ENCODE results near the gene SHTN1. TPM values are rescaled to one million over a fixed set of nuclear protein-coding genes. Genes with fewer than 3 reads are reported as not detected.

SHTN1 gene
- total and polyA plus RNA-seq, 2 donors (not counting 3 experiments of a cell fraction or from before 2014, with no cell fraction given): 4.8 to 36.5 TPM

GRCh38 chr10:116868198-116868676, 136.8 kb downstream of the SHTN1 start:
- no peak for DNase-seq (ENCODE audit: low read depth, low spot score)
- CTCF ChIA-PET: no interaction called here
- H3K9me1 ChIP-seq (replicated peaks; ENCODE audit: control insufficient read depth, extremely low read depth, insufficient read depth, low read length): no peaks in the 10 kb centered on the region
- POLR2A ChIA-PET: no interaction called here
- H4K20me1 ChIP-seq (replicated peaks; ENCODE audit: control insufficient read depth, extremely low read depth, insufficient read depth, low read length): no peaks in the 10 kb centered on the region
- intact Hi-C loops (cut with micrococcal nuclease): no loop called here
- H3K36me3 ChIP-seq (ENCODE audit: control insufficient read depth in 2 of 2, extremely low read depth in 1 of 2, insufficient read depth in 2 of 2, low read length in 2 of 2): no peaks in the 10 kb centered on the region
- no peak overlapping the region for H3K27ac ChIP-seq (ENCODE audit: insufficient read depth, low read depth, low read length)
- H3K27me3 ChIP-seq (ENCODE audit: control insufficient read depth in 2 of 2, insufficient read depth in 2 of 2, low read length in 2 of 2): peaks cover 3 to 5% of the 10 kb centered on the region in 2 experiments
- BruUV-seq (replicated peaks): no TSS peak
- H2AFZ ChIP-seq (ENCODE audit: low read depth, low read length): no peak overlapping the region
- H3K4me1 ChIP-seq (ENCODE audit: control insufficient read depth, extremely low read depth, insufficient read depth, low read length): no peaks in the 10 kb centered on the region
- no peak overlapping the region for H3K4me3 ChIP-seq (replicated peaks in 1 of 3; ENCODE audit: insufficient read depth in 1 of 3, low read depth in 1 of 3, low read length in 3 of 3)
- dilution Hi-C loops (cut with MboI; ENCODE audit: extremely low pct_ligation_motif_present, low sequenced_read_pairs): no loop called here
- no peak for TF ChIP-seq EZH2 (IDR thresholded peaks at IDR 0.05; ENCODE audit: borderline replicate concordance, low read depth, low read length, severe bottlenecking)
- no peak for TF ChIP-seq FOS (IDR thresholded peaks at IDR 0.05; ENCODE audit: borderline replicate concordance, insufficient read depth, low read length)
- no peak for TF ChIP-seq MAX (IDR thresholded peaks at IDR 0.05; ENCODE audit: insufficient read depth, insufficient read length)
- no peak for TF ChIP-seq GATA2 (IDR thresholded peaks at IDR 0.05; ENCODE audit: insufficient read depth, insufficient read length, low read depth, low read length)
- TF ChIP-seq CTCF (IDR thresholded peaks at IDR 0.05; ENCODE audit: extremely low read depth in 1 of 2, insufficient read depth in 1 of 2, low read depth in 1 of 2, low read length in 2 of 2): no peak
- TF ChIP-seq JUN (IDR thresholded peaks at IDR 0.05; ENCODE audit: borderline replicate concordance, insufficient read depth, insufficient read length, low read depth): no peak
- TF ChIP-seq POLR2AphosphoS5 (IDR thresholded peaks at IDR 0.05; ENCODE audit: insufficient read depth, low read depth, low read length): no peak
- no peak for TF ChIP-seq POLR2A (IDR thresholded peaks at IDR 0.05; ENCODE audit: low read depth, low read length)
- TF ChIP-seq MYC (IDR thresholded peaks at IDR 0.05; ENCODE audit: low read depth, low read length): no peak
- FAIRE-seq: no peak
- H3K79me2 ChIP-seq (ENCODE audit: control insufficient read depth, insufficient read depth, low read length): no peaks in the 10 kb centered on the region
- H3K9me3 ChIP-seq (replicated peaks; ENCODE audit: control insufficient read depth, insufficient read depth, low read length): no peaks in the 10 kb centered on the region
- H3K9ac ChIP-seq (replicated peaks; ENCODE audit: extremely low read depth, insufficient read depth, low read length): no peak overlapping the region
- no peak overlapping the region for H3K4me2 ChIP-seq (ENCODE audit: insufficient read depth, low read length)
